AG10803 (cell line): ENCODE data around the gene ALPK3.

Source experiments
- DNase-seq: peaks from one replicate; pipeline ENCODE4 v3.0.0; 2010; ENCODE audit warnings: low read depth
- H3K4me3 ChIP-seq: 2 replicates; pipeline ENCODE4 v1.5.1; 2011; ENCODE audit warnings: mild to moderate bottlenecking, low read length, control low read depth
- TF ChIP-seq, protein P1 (sequence below): conservative IDR thresholded peaks from 2 replicates; pipeline ENCODE4 v1.5.1; 2011; ENCODE audit warnings: mild to moderate bottlenecking, low read length, control low read depth, inconsistent platforms

The ALPK3 gene

DNA sequence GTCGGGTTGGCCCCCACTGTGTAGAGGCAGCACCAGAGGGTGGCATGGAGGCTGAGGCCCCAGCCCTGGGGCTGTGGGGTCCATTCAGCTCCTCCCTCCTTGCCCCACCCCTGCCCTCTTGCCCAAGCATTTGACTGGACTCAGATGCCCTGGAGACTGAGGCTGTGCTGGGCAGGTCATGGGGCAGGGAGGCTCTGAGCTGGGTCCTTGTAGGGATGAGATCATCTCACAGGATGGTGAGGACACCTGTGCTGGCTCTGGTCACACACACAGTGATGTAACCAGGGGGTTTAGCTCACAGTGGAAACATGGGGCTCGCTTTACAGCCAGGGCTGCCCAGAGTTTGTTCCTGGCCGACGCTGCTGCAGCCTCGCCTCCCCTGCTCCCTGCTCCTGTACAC lies 17.8 kb downstream of the ALPK3 start:
- TF ChIP-seq, protein P1, sequence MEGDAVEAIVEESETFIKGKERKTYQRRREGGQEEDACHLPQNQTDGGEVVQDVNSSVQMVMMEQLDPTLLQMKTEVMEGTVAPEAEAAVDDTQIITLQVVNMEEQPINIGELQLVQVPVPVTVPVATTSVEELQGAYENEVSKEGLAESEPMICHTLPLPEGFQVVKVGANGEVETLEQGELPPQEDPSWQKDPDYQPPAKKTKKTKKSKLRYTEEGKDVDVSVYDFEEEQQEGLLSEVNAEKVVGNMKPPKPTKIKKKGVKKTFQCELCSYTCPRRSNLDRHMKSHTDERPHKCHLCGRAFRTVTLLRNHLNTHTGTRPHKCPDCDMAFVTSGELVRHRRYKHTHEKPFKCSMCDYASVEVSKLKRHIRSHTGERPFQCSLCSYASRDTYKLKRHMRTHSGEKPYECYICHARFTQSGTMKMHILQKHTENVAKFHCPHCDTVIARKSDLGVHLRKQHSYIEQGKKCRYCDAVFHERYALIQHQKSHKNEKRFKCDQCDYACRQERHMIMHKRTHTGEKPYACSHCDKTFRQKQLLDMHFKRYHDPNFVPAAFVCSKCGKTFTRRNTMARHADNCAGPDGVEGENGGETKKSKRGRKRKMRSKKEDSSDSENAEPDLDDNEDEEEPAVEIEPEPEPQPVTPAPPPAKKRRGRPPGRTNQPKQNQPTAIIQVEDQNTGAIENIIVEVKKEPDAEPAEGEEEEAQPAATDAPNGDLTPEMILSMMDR = no peak

DNA sequence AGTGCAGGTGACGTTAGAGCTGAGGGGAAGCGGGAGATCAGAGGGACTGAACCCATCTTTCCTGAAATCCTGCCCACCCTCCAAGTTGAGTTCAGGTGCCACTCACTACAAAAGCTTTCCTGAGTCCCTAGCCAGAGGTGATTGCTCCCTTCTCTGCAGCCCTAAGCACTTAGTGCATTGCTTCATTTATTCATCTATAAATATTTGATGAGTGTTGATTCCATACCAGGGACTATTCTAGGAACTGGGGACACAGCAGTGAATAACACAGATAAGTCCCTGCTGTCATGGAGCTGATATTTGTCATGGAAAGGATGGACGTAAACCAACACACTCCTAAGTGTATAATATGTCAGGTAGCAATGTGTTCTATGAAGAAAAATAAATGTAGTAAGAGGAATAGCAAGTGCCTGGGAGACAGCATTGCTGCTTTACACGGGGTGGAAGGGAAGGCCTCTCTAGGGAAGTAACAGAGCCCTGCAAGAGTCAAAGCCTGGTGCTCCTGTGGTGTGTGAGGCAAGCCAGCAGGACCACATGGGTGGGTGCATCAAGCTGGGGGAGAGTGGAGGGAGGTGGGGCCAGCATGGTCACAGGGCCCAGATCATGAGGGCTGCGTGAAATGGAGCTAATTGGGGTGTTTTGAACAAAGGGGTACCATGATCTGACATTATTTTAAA lies 18.6 kb downstream of the ALPK3 start:
- no peak overlapping the region for H3K4me3 ChIP-seq
- no peak for DNase-seq
- TF ChIP-seq, protein P1 = no peak

More for the DNA sequence above, 17.8 kb downstream of the ALPK3 start:
- no peak overlapping the region for H3K4me3 ChIP-seq
- DNase-seq = no peak

DNA sequence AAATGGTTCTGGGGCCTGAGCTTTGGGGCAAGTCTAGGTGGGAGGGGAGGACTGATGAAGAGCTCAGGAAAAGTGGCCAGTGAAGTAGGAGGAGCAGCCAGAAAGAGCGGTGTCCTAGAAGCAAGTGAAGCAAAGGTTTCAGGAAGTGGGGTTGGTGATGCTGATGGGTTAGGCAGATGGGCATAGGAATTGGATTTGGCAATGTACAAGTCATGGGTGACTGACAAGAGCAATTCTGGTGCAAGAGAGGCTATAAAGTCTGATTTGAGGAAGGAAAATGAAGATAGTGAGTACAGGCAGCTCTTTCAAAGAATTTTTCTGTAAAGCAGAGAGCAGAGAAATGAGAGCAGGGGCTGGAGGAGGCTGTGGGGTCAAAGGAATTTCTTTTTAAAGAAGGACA lies 19.7 kb downstream of the ALPK3 start:
- DNase-seq = no peak

DNA sequence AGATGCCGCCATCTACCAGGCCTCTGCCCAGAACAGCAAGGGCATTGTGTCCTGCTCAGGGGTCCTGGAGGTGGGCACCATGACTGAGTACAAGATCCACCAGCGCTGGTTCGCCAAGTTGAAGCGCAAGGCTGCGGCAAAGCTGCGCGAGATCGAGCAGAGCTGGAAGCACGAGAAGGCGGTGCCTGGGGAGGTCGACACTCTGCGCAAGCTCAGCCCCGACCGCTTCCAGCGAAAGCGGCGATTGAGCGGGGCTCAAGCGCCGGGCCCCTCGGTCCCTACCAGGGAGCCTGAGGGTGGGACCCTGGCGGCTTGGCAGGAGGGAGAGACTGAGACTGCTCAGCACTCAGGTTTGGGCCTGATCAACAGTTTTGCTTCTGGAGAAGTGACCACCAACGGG lies 22.6 kb downstream of the ALPK3 start:
- H3K4me3 ChIP-seq = no peak overlapping the region
- DNase-seq = no peak
- TF ChIP-seq, protein P1 = no peak

More for the DNA sequence above, 19.7 kb downstream of the ALPK3 start:
- TF ChIP-seq, protein P1 = no peak
- H3K4me3 ChIP-seq = no peak overlapping the region

DNA sequence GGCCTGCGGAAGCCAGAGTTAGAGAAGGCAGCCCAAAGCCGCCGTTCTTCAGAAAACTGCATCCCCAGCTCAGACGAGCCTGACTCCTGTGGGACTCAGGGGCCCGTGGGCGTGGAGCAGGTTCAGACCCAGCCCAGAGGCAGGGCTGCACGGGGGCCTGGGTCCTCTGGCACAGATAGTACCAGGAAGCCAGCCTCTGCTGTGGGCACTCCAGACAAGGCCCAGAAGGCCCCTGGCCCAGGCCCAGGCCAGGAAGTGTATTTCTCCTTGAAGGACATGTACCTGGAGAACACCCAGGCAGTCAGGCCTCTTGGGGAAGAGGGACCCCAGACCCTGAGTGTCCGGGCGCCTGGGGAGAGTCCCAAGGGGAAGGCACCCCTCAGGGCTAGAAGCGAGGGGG lies 23.1 kb downstream of the ALPK3 start:
- DNase-seq = no peak
- TF ChIP-seq, protein P1 = no peak
- H3K4me3 ChIP-seq = no peak overlapping the region

DNA sequence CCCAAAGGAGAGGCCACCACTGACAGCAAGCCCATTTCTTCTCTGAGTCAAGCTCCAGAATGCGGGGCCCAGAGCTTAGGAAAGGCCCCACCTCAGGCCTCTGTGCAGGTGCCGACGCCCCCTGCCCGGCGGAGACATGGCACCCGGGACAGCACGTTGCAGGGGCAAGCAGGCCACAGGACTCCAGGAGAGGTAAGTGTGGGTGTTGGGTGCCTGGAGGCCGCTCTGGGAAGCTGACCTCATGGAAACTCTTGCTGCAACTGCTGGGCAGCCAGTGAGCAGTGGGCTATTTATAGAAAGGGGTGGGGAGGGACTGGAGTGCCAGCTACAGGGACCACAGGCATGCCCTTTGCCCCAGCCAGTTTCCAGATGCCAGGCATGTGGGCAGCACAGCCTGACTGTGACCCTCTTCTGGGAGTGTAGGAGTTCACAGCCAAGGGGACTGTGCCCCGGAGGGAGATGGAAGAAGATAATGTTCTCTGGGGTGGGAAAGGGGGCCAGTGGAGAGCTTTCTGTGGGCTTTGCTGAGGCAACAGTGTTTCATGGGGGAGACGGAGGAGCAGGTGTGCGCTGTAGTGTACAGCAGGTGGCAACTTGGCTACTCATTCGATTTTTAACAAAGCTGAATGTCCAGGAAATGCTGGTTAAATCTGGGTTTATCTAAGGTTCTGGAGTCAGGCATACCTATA lies 23.7 kb downstream of the ALPK3 start:
- DNase-seq = peak; percentile 80
- H3K4me3 ChIP-seq = no peak overlapping the region

DNA sequence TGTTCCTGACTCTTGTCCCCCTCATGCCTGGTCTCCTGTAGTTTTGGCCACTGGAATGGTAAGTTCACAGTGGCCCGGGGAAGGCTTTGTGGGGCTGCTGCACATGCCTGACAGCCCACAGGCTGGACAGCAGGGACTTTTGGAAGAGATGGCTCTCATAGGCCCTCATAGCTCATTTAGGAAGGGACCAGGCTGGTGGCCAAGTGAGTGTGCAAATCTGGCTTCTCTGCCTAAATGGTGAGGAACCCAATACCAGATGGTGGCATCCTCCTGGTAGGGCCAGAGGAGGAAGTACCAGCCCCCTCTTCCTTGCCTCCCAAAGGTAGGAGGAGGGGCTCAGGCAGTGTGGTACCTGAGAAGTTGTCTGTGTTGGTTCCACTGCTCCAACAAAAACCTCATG lies 25.6 kb downstream of the ALPK3 start:
- DNase-seq = no peak
- H3K4me3 ChIP-seq = no peak overlapping the region
- TF ChIP-seq, protein P1 = no peak

More for the DNA sequence above, 23.7 kb downstream of the ALPK3 start:
- TF ChIP-seq, protein P1 = no peak
